ENCODE results near the gene ASPHD1. TPM values are rescaled to one million over a fixed set of nuclear protein-coding genes. Genes with fewer than 3 reads are reported as not detected.

The ASPHD1 gene
- total and polyA plus RNA-seq, 2 of the 8 experiments (the other 6 are each of a cell fraction or from before 2014, with no cell fraction given), result 14.5 to 18.6 TPM

GRCh38 chr16:29893553-29893952 is 6.7 kb upstream of the ASPHD1 start (continued):
- no peak for TF ChIP-seq RNF2 (IDR thresholded peaks at IDR 0.05; ENCODE audit: borderline replicate concordance, low read depth, low read length, missing control alignments, poor library complexity, severe bottlenecking)
- no peak for TF ChIP-seq MAX (IDR thresholded peaks at IDR 0.05)
- no peak for TF ChIP-seq ASH2L (IDR thresholded peaks at IDR 0.05; ENCODE audit: low read length)
- TF ChIP-seq SIX5 (IDR thresholded peaks at IDR 0.05; ENCODE audit: low read depth, low read length), result no peak
- no peak for TF ChIP-seq GTF2F1 (IDR thresholded peaks at IDR 0.05; ENCODE audit: borderline replicate concordance, low read depth, low read length)
- TF ChIP-seq, protein P1, sequence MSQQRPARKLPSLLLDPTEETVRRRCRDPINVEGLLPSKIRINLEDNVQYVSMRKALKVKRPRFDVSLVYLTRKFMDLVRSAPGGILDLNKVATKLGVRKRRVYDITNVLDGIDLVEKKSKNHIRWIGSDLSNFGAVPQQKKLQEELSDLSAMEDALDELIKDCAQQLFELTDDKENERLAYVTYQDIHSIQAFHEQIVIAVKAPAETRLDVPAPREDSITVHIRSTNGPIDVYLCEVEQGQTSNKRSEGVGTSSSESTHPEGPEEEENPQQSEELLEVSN (IDR thresholded peaks at IDR 0.05), result no peak
- TF ChIP-seq, protein P2, sequence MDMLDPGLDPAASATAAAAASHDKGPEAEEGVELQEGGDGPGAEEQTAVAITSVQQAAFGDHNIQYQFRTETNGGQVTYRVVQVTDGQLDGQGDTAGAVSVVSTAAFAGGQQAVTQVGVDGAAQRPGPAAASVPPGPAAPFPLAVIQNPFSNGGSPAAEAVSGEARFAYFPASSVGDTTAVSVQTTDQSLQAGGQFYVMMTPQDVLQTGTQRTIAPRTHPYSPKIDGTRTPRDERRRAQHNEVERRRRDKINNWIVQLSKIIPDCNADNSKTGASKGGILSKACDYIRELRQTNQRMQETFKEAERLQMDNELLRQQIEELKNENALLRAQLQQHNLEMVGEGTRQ (IDR thresholded peaks at IDR 0.05; ENCODE audit: low read length), result no peak
- TF ChIP-seq MAFK (IDR thresholded peaks at IDR 0.05; ENCODE audit: low read depth, low read length), result no peak

Data from H1 (cell line).